ENCODE measurements around the gene AIG1. TPM values are rescaled to one million over a fixed set of nuclear protein-coding genes. Genes with fewer than 3 reads are reported as not detected.
A peak's percentile ranks its signal among the peaks of the same experiment; 100 is the strongest.

Gene AIG1
- total and polyA plus RNA-seq, 4 donors, result 19.9 to 31.7 (median 27.3) TPM

GRCh38 chr6:143267760-143268159, 207.1 kb downstream of the AIG1 start:
- WGBS, 2 donors, result 60 to 88% methylated on average over 2 of the region's 2 CpGs
- DNase-seq (no peak), ATAC-seq (ENCODE audit: insufficient read depth, low FRiP score) (no peak)
- no peaks in the 10 kb centered on the region for H3K27me3 ChIP-seq (ENCODE audit: control insufficient read depth in 3 of 3, insufficient read depth in 3 of 3, low read length in 2 of 3)
- H3K27ac ChIP-seq (ENCODE audit: low read depth in 1 of 2, low read length in 1 of 2), result no peak overlapping the region
- no peaks in the 10 kb centered on the region for H3K9me3 ChIP-seq (ENCODE audit: control insufficient read depth in 4 of 4, insufficient read depth in 3 of 4, low read length in 3 of 4)
- H3K9ac ChIP-seq (ENCODE audit: insufficient read depth in 1 of 2, low read length in 2 of 2), result no peak overlapping the region
- H3K4me3 ChIP-seq, result no peak overlapping the region
- peaks cover 1 to 35% (median 12%) of the 10 kb centered on the region in 5 donors for H3K4me1 ChIP-seq (ENCODE audit: control insufficient read depth in 5 of 5, insufficient read depth in 5 of 5, low read length in 5 of 5)
- H3K36me3 ChIP-seq (ENCODE audit: control insufficient read depth in 4 of 4, insufficient read depth in 4 of 4, low read length in 4 of 4), result no peaks in the 10 kb centered on the region
- TF ChIP-seq CTCF (IDR thresholded peaks at IDR 0.05; ENCODE audit: control extremely low read depth, extremely low read depth), result no peak

- H3K4me3 ChIP-seq, result no peak overlapping the region
- H3K36me3 ChIP-seq (ENCODE audit: control insufficient read depth in 4 of 4, insufficient read depth in 4 of 4, low read length in 4 of 4), result no peaks in the 10 kb centered on the region
- WGBS, 2 donors, result 97 to 100% methylated on average over 1 of the region's 1 CpG
- ATAC-seq (ENCODE audit: insufficient read depth, low FRiP score) (no peak), DNase-seq (no peak)
- H3K27me3 ChIP-seq (ENCODE audit: control insufficient read depth in 3 of 3, insufficient read depth in 3 of 3, low read length in 2 of 3), result no peaks in the 10 kb centered on the region
- H3K9ac ChIP-seq (ENCODE audit: insufficient read depth in 1 of 2, low read length in 2 of 2), result no peak overlapping the region
- no peak for TF ChIP-seq CTCF (IDR thresholded peaks at IDR 0.05; ENCODE audit: control extremely low read depth, extremely low read depth)
- H3K4me1 ChIP-seq (ENCODE audit: control insufficient read depth in 5 of 5, insufficient read depth in 5 of 5, low read length in 5 of 5), result peaks cover 1 to 35% (median 12%) of the 10 kb centered on the region in 5 donors
- no peaks in the 10 kb centered on the region for H3K9me3 ChIP-seq (ENCODE audit: control insufficient read depth in 4 of 4, insufficient read depth in 3 of 4, low read length in 3 of 4)
- no peak overlapping the region for H3K27ac ChIP-seq (ENCODE audit: low read depth in 1 of 2, low read length in 1 of 2)
These were observed 207.8 kb downstream of the AIG1 start for GRCh38 chr6:143268439-143268838.

GRCh38 chr6:143270026-143270425, 209.3 kb downstream of the AIG1 start:
- Histone ChIP-seq H3K9me3 (ENCODE audit: control insufficient read depth in 4 of 4, insufficient read depth in 3 of 4, low read length in 3 of 4) (no peaks in the 10 kb centered on the region), H3K4me1 (ENCODE audit: control insufficient read depth in 5 of 5, insufficient read depth in 5 of 5, low read length in 5 of 5) (peaks cover 1 to 25% (median 11%) of the 10 kb centered on the region in 5 donors), H3K4me3 (no peak overlapping the region), H3K9ac (ENCODE audit: insufficient read depth in 1 of 2, low read length in 2 of 2) (no peak overlapping the region), H3K27me3 (ENCODE audit: control insufficient read depth in 3 of 3, insufficient read depth in 3 of 3, low read length in 2 of 3) (no peaks in the 10 kb centered on the region), H3K36me3 (ENCODE audit: control insufficient read depth in 4 of 4, insufficient read depth in 4 of 4, low read length in 4 of 4) (no peaks in the 10 kb centered on the region), H3K27ac (ENCODE audit: low read depth in 1 of 2, low read length in 1 of 2) (no peak overlapping the region)
- DNase-seq, result peak in 2 of 3 donors; percentile 15 to 35
- ATAC-seq (ENCODE audit: insufficient read depth, low FRiP score), result no peak
- WGBS, 2 donors, result 83 to 90% methylated on average over 1 of the region's 1 CpG
- TF ChIP-seq CTCF (IDR thresholded peaks at IDR 0.05; ENCODE audit: control extremely low read depth, extremely low read depth), result no peak

- 63 to 78% methylated on average over 4 of the region's 4 CpGs for WGBS, 2 donors
- ATAC-seq (ENCODE audit: insufficient read depth, low FRiP score) (no peak), DNase-seq (peak; percentile 82 to 89 (median 89))
- no peak overlapping the region for H3K4me3 ChIP-seq
- H3K9ac ChIP-seq (ENCODE audit: insufficient read depth in 1 of 2, low read length in 2 of 2), result no peak overlapping the region
- H3K27me3 ChIP-seq (ENCODE audit: control insufficient read depth in 3 of 3, insufficient read depth in 3 of 3, low read length in 2 of 3), result no peaks in the 10 kb centered on the region
- H3K9me3 ChIP-seq (ENCODE audit: control insufficient read depth in 4 of 4, insufficient read depth in 3 of 4, low read length in 3 of 4), result no peaks in the 10 kb centered on the region
- no peaks in the 10 kb centered on the region for H3K36me3 ChIP-seq (ENCODE audit: control insufficient read depth in 4 of 4, insufficient read depth in 4 of 4, low read length in 4 of 4)
- H3K4me1 ChIP-seq (ENCODE audit: control insufficient read depth in 5 of 5, insufficient read depth in 5 of 5, low read length in 5 of 5), result peaks cover 1 to 18% (median 7%) of the 10 kb centered on the region in 5 donors
- no peak for TF ChIP-seq CTCF (IDR thresholded peaks at IDR 0.05; ENCODE audit: control extremely low read depth, extremely low read depth)
- no peak overlapping the region for H3K27ac ChIP-seq (ENCODE audit: low read depth in 1 of 2, low read length in 1 of 2)
These were observed 210.3 kb downstream of the AIG1 start for GRCh38 chr6:143271024-143271423.
